Measurements from ENCODE around the gene COQ10B. TPM values are rescaled to one million over a fixed set of nuclear protein-coding genes. Genes with fewer than 3 reads are reported as not detected.

COQ10B gene
- total RNA-seq, 1 experiment from 2014 or later, result 34.7 TPM

- Histone ChIP-seq H3K27me3 (ENCODE audit: control insufficient read depth, insufficient read depth, low read length) (no peaks in the 10 kb centered on the region), H3K4me3 (ENCODE audit: low read depth in 2 of 2, low read length in 2 of 2) (no peak overlapping the region), H3K36me3 (ENCODE audit: control insufficient read depth, insufficient read depth, low read length) (peaks cover 51% of the 10 kb centered on the region), H3K27ac (ENCODE audit: low read length) (no peak overlapping the region), H3K9me3 (ENCODE audit: control insufficient read depth, insufficient read depth, low read depth, low read length) (no peaks in the 10 kb centered on the region), H3K4me1 (ENCODE audit: control insufficient read depth, insufficient read depth, low read length) (no peaks in the 10 kb centered on the region)
- DNase-seq (ENCODE audit: low read depth, low spot score) (no peak), ATAC-seq (no peak)
- in situ Hi-C loops (cut with HindIII; ENCODE audit: low pct_unique_long_range_greater_than_20kb, low sequenced_read_pairs), result no loop called here
- intact Hi-C loops (cut with micrococcal nuclease; ENCODE audit: unreplicated experiment), result no loop called here
- ChIA-PET POLR2A (no interaction called here), CTCF (no interaction called here)
- no peak for TF ChIP-seq TCF7L2 (IDR thresholded peaks at IDR 0.05; ENCODE audit: low read depth, low read length)
- TF ChIP-seq, protein P1, sequence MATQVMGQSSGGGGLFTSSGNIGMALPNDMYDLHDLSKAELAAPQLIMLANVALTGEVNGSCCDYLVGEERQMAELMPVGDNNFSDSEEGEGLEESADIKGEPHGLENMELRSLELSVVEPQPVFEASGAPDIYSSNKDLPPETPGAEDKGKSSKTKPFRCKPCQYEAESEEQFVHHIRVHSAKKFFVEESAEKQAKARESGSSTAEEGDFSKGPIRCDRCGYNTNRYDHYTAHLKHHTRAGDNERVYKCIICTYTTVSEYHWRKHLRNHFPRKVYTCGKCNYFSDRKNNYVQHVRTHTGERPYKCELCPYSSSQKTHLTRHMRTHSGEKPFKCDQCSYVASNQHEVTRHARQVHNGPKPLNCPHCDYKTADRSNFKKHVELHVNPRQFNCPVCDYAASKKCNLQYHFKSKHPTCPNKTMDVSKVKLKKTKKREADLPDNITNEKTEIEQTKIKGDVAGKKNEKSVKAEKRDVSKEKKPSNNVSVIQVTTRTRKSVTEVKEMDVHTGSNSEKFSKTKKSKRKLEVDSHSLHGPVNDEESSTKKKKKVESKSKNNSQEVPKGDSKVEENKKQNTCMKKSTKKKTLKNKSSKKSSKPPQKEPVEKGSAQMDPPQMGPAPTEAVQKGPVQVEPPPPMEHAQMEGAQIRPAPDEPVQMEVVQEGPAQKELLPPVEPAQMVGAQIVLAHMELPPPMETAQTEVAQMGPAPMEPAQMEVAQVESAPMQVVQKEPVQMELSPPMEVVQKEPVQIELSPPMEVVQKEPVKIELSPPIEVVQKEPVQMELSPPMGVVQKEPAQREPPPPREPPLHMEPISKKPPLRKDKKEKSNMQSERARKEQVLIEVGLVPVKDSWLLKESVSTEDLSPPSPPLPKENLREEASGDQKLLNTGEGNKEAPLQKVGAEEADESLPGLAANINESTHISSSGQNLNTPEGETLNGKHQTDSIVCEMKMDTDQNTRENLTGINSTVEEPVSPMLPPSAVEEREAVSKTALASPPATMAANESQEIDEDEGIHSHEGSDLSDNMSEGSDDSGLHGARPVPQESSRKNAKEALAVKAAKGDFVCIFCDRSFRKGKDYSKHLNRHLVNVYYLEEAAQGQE (IDR thresholded peaks at IDR 0.05; ENCODE audit: insufficient read depth in 1 of 2, low read depth in 2 of 2, low read length in 1 of 2), result no peak
- TF ChIP-seq SIN3A (IDR thresholded peaks at IDR 0.05; ENCODE audit: borderline replicate concordance, insufficient read depth, low read depth, low read length), result no peak
- no peak for TF ChIP-seq CTCF (IDR thresholded peaks at IDR 0.05)
- TF ChIP-seq POLR2AphosphoS5 (IDR thresholded peaks at IDR 0.05; ENCODE audit: low read depth, low read length), result no peak
- no TSS peak for BruUV-seq (replicated peaks)
Measured at GRCh38 chr2:197416268-197416667, 37.1 kb upstream of the COQ10B start.

DNA sequence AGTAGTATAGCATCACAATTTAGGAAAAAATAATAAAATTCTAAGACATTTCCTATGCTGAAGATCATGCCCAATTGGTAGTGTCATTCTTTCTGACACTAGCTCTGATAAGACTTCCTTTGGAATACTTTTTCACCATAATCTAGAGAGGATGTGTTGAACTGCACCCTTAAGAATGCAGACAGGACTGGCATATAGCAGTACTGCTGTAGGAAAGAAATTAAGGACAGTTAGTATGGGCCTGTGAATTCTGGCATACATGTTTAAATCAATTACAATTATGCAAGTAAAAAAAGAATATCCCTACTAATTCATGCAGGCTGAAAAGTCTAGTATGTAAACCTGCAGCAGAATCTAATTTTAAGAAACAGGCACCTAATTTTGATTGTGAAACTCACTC, 33.9 kb upstream of the COQ10B start:
- in situ Hi-C loops (cut with HindIII; ENCODE audit: low pct_unique_long_range_greater_than_20kb, low sequenced_read_pairs) (no loop called here), intact Hi-C loops (cut with micrococcal nuclease; ENCODE audit: unreplicated experiment) (no loop called here)
- no peak overlapping the region for H3K27ac ChIP-seq (ENCODE audit: low read length)
- H3K9me3 ChIP-seq (ENCODE audit: control insufficient read depth, insufficient read depth, low read depth, low read length), result no peaks in the 10 kb centered on the region
- ChIA-PET POLR2A (no interaction called here), CTCF (no interaction called here)
- no peak overlapping the region for H3K4me3 ChIP-seq (ENCODE audit: low read depth in 2 of 2, low read length in 2 of 2)
- H3K36me3 ChIP-seq (ENCODE audit: control insufficient read depth, insufficient read depth, low read length), result peaks cover 46% of the 10 kb centered on the region
- ATAC-seq (peak; percentile 52; the same call in 1 of the 2 replicates), DNase-seq (ENCODE audit: low read depth, low spot score) (no peak)
- BruUV-seq (replicated peaks), result no TSS peak
- TF ChIP-seq TCF7L2 (IDR thresholded peaks at IDR 0.05; ENCODE audit: low read depth, low read length) (no peak), SIN3A (IDR thresholded peaks at IDR 0.05; ENCODE audit: borderline replicate concordance, insufficient read depth, low read depth, low read length) (no peak), CTCF (IDR thresholded peaks at IDR 0.05) (no peak), POLR2AphosphoS5 (IDR thresholded peaks at IDR 0.05; ENCODE audit: low read depth, low read length) (no peak)
- TF ChIP-seq, protein P1 (IDR thresholded peaks at IDR 0.05; ENCODE audit: insufficient read depth in 1 of 2, low read depth in 2 of 2, low read length in 1 of 2), result no peak
- no peaks in the 10 kb centered on the region for H3K4me1 ChIP-seq (ENCODE audit: control insufficient read depth, insufficient read depth, low read length)
- no peaks in the 10 kb centered on the region for H3K27me3 ChIP-seq (ENCODE audit: control insufficient read depth, insufficient read depth, low read length)

Data from Panc1 (cell line).